ENCODE data around the gene PRKAR2B. TPM values are rescaled to one million over a fixed set of nuclear protein-coding genes. Genes with fewer than 3 reads are reported as not detected.
"Not testable (repeated sequence)": the region's sequence is repeated elsewhere in the genome, so short reads cannot be mapped to it uniquely, and the experiment has no call there.

PRKAR2B gene
- total RNA-seq, 1 experiment from 2014 or later: 22.9 TPM

GRCh38 chr7:107099154-107099553 is 54.6 kb downstream of the PRKAR2B start:
- not testable (repeated sequence) for H3K27me3 ChIP-seq (ENCODE audit: control insufficient read depth, insufficient read depth, low read length); H3K4me3 ChIP-seq (ENCODE audit: insufficient read depth, low read depth, low read length); H3K36me3 ChIP-seq (replicated peaks; ENCODE audit: control insufficient read depth, insufficient read depth, low read length); DNase-seq

- H3K36me3 ChIP-seq (replicated peaks; ENCODE audit: control insufficient read depth, insufficient read depth, low read length): no peaks in the 10 kb centered on the region
- DNase-seq: no peak
- no peak overlapping the region for H3K4me3 ChIP-seq (ENCODE audit: insufficient read depth, low read depth, low read length)
- no peaks in the 10 kb centered on the region for H3K27me3 ChIP-seq (ENCODE audit: control insufficient read depth, insufficient read depth, low read length)
Observed at GRCh38 chr7:107100824-107101223, 56.3 kb downstream of the PRKAR2B start.

GRCh38 chr7:107103369-107103768 is 58.9 kb downstream of the PRKAR2B start:
- Histone ChIP-seq H3K27me3 (ENCODE audit: control insufficient read depth, insufficient read depth, low read length) (no peaks in the 10 kb centered on the region), H3K36me3 (replicated peaks; ENCODE audit: control insufficient read depth, insufficient read depth, low read length) (no peaks in the 10 kb centered on the region)
- no peak for DNase-seq

GRCh38 chr7:107104801-107105200 is 60.3 kb downstream of the PRKAR2B start:
- Histone ChIP-seq H3K4me3 (ENCODE audit: insufficient read depth, low read depth, low read length) (no peak overlapping the region), H3K27me3 (ENCODE audit: control insufficient read depth, insufficient read depth, low read length) (no peaks in the 10 kb centered on the region), H3K36me3 (replicated peaks; ENCODE audit: control insufficient read depth, insufficient read depth, low read length) (no peaks in the 10 kb centered on the region)
- no peak for DNase-seq

More at GRCh38 chr7:107103369-107103768, 58.9 kb downstream of the PRKAR2B start:
- no peak overlapping the region for H3K4me3 ChIP-seq (ENCODE audit: insufficient read depth, low read depth, low read length)

DNA sequence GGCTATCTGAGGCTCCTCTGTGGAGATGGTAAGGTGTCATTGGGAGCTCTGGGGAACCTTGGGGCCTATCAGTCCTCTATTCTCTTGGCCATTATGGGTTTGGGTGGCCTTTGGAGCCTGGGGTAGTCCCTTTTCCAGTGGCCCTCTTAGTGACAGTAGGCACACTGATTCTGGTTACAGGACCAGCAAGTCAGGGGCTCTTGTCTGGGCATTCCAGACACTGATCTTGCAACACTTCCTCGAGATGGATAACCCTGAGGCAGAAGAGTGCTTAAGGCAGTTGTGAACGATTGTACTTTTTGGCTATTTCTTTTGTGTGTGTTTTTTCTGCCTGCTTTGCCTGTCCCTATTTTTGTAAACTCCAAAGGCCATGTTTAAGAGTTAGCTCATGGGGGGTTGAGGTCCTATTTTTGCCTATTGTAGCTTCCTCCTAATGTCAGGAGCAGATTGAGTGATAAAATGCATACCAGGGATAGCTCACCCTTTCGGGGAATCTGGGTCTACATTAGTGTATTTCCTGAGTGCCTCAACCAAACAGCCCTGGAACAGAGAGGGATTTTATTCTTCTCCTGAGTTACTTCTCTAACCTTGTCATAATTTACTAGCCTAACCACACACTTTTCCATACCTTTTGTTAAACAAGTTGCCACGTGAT is 61.2 kb downstream of the PRKAR2B start:
- H3K4me3 ChIP-seq (ENCODE audit: insufficient read depth, low read depth, low read length): no peak overlapping the region
- no peaks in the 10 kb centered on the region for H3K36me3 ChIP-seq (replicated peaks; ENCODE audit: control insufficient read depth, insufficient read depth, low read length)
- DNase-seq: no peak
- H3K27me3 ChIP-seq (ENCODE audit: control insufficient read depth, insufficient read depth, low read length): no peaks in the 10 kb centered on the region

GRCh38 chr7:107108793-107109371 is 64.4 kb downstream of the PRKAR2B start:
- H3K27me3 ChIP-seq (ENCODE audit: control insufficient read depth, insufficient read depth, low read length): no peaks in the 10 kb centered on the region
- DNase-seq: no peak
- H3K36me3 ChIP-seq (replicated peaks; ENCODE audit: control insufficient read depth, insufficient read depth, low read length): no peaks in the 10 kb centered on the region
- no peak overlapping the region for H3K4me3 ChIP-seq (ENCODE audit: insufficient read depth, low read depth, low read length)

- H3K4me3 ChIP-seq (ENCODE audit: insufficient read depth, low read depth, low read length): no peak overlapping the region
- no peak for DNase-seq
- no peaks in the 10 kb centered on the region for H3K36me3 ChIP-seq (replicated peaks; ENCODE audit: control insufficient read depth, insufficient read depth, low read length)
- no peaks in the 10 kb centered on the region for H3K27me3 ChIP-seq (ENCODE audit: control insufficient read depth, insufficient read depth, low read length)
Observed at GRCh38 chr7:107109955-107110354, 65.5 kb downstream of the PRKAR2B start.

- Histone ChIP-seq H3K4me3 (ENCODE audit: insufficient read depth, low read depth, low read length) (no peak overlapping the region), H3K27me3 (ENCODE audit: control insufficient read depth, insufficient read depth, low read length) (no peaks in the 10 kb centered on the region), H3K36me3 (replicated peaks; ENCODE audit: control insufficient read depth, insufficient read depth, low read length) (no peaks in the 10 kb centered on the region)
- DNase-seq: no peak
Observed at GRCh38 chr7:107111196-107111595, 66.7 kb downstream of the PRKAR2B start.

DNA sequence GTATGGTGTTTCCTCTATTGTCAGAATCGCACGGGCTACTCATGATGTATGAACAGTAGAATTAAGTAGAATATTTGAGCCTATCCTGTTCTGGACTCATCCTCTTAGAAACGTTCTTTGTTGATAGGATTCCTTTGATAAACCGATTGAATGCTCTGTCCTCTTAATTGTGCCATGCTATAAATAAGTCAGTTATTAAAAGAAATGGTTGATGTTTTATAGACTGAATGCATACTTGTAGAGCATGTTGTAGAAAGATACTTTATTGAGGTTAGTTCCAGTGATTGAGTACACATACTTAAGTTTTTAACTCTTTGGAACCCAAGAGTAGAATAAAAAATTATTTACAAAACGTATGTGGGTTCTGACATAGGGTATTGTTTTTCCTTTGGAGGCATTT is 69.4 kb downstream of the PRKAR2B start:
- H3K27me3 ChIP-seq (ENCODE audit: control insufficient read depth, insufficient read depth, low read length): no peaks in the 10 kb centered on the region
- no peak for DNase-seq
- H3K36me3 ChIP-seq (replicated peaks; ENCODE audit: control insufficient read depth, insufficient read depth, low read length): no peaks in the 10 kb centered on the region
- H3K4me3 ChIP-seq (ENCODE audit: insufficient read depth, low read depth, low read length): no peak overlapping the region

DNA sequence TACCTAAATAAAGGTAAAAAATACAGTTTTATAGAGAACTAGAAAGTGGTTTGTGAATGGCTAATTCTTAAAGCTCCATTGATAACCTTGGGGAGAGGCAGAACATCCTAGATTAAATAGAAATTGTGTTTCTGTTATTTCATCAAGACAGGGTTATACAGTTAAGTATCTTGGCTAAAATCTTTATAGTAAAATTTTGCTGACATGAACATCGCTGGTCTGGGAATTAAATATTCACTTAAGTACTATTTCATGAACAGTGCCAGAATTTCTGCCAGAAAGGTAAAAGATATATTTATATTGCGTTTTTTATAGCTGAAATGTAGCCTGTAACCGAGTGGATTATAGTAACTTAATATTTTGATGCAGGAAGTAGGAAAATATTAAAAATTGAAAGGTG is 70.6 kb downstream of the PRKAR2B start:
- H3K36me3 ChIP-seq (replicated peaks; ENCODE audit: control insufficient read depth, insufficient read depth, low read length): no peaks in the 10 kb centered on the region
- no peak for DNase-seq
- H3K27me3 ChIP-seq (ENCODE audit: control insufficient read depth, insufficient read depth, low read length): no peaks in the 10 kb centered on the region
- no peak overlapping the region for H3K4me3 ChIP-seq (ENCODE audit: insufficient read depth, low read depth, low read length)

- Histone ChIP-seq H3K36me3 (replicated peaks; ENCODE audit: control insufficient read depth, insufficient read depth, low read length) (no peaks in the 10 kb centered on the region), H3K27me3 (ENCODE audit: control insufficient read depth, insufficient read depth, low read length) (no peaks in the 10 kb centered on the region), H3K4me3 (ENCODE audit: insufficient read depth, low read depth, low read length) (no peak overlapping the region)
- DNase-seq: no peak
Observed at GRCh38 chr7:107115762-107116540, 71.4 kb downstream of the PRKAR2B start.

DNA sequence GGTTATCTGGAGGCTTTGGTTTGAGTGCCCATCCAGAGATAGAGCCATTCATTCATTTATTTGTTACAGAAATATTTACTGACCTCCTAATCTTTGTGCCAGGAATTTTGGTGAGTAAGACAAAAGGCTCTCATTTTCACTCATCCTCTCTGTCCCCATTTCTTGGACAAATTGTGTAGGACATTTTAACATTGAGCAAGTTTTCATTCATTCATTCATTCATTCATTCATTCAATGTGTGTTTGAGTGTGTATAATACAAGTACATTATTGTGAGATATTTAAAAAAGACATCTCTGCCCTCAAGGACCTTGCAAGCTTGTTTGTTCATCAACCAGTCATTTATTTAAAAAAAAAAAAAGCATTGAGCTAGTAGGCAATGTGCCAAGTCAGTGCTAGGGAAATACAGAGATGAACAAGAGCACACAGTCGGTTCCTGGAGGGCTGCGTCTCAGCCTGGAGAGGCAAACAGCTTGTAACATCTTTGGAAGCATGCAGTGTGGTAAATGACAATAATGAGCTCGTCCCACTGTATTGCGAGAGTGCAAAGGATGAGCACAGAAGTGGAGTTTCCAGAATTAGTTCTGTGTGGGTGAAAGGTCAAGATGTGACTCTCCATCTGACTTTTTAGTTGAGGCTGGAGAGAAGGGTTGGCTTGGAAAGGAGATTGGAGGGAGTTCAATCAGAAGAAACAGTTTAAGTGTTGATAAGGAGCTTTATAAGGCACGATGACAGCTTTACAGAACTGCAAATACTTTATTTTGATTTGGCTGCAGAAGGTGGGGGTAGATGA is 73.8 kb downstream of the PRKAR2B start:
- H3K36me3 ChIP-seq (replicated peaks; ENCODE audit: control insufficient read depth, insufficient read depth, low read length): no peaks in the 10 kb centered on the region
- H3K4me3 ChIP-seq (ENCODE audit: insufficient read depth, low read depth, low read length): no peak overlapping the region
- no peak for DNase-seq
- H3K27me3 ChIP-seq (ENCODE audit: control insufficient read depth, insufficient read depth, low read length): no peaks in the 10 kb centered on the region

GRCh38 chr7:107119376-107120105 is 75.0 kb downstream of the PRKAR2B start:
- no peaks in the 10 kb centered on the region for H3K36me3 ChIP-seq (replicated peaks; ENCODE audit: control insufficient read depth, insufficient read depth, low read length)
- no peak for DNase-seq
- no peaks in the 10 kb centered on the region for H3K27me3 ChIP-seq (ENCODE audit: control insufficient read depth, insufficient read depth, low read length)
- no peak overlapping the region for H3K4me3 ChIP-seq (ENCODE audit: insufficient read depth, low read depth, low read length)

DNA sequence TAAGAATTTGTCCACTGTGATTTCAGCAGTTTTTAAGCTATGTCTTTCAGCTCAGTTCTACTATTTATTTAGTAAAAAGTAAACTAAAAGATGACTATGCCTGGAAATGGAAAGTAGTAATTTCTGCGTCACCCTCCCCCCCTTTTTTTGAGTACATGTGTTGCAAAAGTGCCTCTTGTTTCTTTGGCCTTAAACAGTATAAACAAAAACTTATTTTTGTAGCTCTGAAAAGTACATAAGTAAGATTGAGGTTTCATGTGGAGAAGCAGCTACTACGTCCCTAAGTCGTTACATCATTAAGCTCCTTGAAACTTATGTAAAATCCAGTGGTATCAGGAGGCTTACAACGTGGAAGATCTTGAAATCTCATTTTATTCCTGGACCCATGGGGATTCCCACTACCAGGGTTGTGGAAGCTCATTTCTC is 78.0 kb downstream of the PRKAR2B start:
- Histone ChIP-seq H3K36me3 (replicated peaks; ENCODE audit: control insufficient read depth, insufficient read depth, low read length) (no peaks in the 10 kb centered on the region), H3K4me3 (ENCODE audit: insufficient read depth, low read depth, low read length) (no peak overlapping the region), H3K27me3 (ENCODE audit: control insufficient read depth, insufficient read depth, low read length) (no peaks in the 10 kb centered on the region)
- DNase-seq: no peak
